NCI-H774 (cell line): ENCODE data around the gene MPND.
"Not testable (repeated sequence)": the region's sequence is repeated elsewhere in the genome, so short reads cannot be mapped to it uniquely, and the experiment has no call there.

ENCODE experiments used
- DNase-seq: peaks from one replicate; lab custom pipeline; 2025; lab: John Stamatoyannopoulos, UW

The MPND gene

DNA sequence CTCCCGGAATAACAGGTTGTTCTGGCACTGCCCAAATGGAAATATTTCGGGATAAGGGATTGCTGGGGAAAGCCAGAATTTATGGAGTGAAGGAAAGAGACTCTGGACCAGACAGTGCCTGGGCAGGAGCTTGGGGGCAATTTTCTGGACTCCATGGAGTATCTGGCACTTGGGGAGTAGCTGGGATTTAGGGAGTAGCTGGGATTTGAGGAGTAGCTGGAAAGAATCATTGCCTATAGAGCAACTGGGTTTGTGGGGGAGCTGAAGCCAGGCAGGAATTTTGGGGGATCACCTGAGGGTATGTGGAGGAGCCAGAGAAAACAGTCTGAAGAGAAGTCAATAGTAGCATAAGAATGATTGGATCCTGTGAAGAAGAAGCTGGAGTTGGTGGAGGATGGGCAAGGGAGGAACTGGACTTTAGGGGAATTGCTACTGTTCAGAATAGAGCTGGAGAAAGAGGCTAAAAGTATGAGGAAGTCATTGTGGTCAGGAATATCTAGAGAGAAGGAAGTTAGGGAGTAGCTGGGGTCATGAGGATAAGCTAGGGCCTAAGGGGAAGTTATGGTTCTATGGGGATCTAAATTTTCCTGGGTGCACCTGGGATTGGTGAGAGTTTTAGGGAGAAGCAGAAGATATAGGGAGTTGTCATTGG, 24.2 kb upstream of the MPND start:
- no peak for DNase-seq

DNA sequence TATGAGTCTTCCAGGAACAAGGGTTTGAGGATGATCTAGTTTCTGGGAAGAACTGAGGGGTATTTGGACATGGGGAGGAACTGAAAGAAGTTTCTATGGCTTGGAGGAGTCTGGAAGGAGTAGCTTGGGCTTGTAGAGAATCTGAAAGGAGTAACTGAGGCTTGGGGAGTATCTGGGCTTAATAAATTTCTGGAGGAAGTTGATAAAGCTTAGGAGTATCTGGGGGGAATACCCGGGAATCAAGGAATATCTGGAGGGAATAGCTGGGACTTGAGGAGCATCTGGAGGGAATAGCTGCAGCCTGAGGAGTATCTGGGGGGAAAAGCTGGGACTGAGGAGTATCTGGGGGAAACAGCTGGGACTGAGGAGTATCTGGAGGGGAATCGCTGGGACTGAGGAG, 22.9 kb upstream of the MPND start:
- no peak for DNase-seq

DNA sequence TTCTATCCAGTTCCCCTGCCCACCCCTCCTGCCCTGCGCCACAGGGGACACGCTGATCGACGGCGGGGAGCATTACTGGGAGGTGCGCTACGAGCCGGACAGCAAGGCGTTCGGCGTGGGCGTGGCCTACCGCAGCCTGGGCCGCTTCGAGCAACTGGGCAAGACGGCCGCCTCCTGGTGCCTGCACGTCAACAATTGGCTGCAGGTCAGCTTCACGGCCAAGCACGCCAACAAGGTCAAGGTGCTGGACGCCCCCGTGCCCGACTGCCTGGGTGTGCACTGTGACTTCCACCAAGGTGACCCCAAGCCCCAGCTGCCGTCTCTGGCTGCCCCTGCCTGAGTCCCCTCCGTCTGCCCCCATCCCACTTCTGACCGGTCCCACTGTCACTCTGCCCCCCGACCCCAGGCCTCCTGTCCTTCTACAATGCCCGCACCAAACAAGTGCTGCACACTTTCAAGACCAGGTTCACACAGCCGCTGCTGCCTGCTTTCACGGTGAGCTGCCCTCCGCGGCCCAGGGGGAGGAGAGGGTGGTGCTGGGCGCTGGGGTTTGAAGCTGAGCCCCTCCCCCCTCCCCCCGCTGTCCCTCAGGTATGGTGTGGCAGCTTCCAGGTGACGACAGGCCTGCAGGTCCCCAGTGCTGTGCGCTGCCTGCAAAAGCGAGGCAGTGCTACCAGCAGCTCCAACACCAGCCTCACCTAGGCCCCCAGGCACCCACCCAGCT, 20.3 kb upstream of the MPND start:
- DNase-seq: no peak

DNA sequence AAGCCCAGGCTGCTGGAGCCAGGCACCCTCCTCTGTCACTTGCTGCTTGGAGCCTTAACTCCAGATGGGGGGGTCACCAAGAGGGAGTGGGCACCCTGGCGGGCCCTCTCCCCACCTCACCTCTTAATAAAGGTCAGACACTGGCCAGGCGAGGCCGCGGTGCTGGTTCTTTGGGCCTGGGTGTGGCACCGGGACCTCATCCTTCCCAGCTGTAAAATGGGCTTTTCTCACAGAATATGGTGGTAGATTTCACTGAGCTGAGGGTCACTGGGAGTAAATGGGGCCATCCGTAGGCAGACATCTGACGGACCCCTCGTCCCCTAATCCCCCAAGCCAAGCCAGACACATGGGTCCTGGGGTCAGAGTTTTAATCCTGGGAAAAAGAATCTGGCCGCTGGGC, 19.7 kb upstream of the MPND start:
- no peak for DNase-seq

DNA sequence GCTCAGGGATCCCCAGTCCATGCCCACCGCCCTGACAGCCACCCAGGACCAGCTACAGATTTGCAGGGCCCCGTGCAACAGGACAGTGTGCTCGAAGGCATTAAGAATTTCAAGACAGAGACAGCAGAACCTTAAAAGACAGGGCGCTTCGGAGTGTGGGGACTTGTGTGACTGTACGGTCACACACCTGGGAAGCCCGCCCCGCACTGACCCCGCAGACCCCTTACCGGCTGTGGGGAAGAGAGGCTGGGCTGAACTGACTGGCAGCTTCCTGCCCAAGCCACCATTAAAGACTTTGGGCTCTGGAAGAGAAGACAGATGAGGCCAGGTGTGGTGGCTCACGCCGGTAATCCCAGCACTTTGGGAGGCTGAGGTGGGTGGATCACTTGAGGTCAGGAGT, 19.1 kb upstream of the MPND start:
- DNase-seq: no peak

DNA sequence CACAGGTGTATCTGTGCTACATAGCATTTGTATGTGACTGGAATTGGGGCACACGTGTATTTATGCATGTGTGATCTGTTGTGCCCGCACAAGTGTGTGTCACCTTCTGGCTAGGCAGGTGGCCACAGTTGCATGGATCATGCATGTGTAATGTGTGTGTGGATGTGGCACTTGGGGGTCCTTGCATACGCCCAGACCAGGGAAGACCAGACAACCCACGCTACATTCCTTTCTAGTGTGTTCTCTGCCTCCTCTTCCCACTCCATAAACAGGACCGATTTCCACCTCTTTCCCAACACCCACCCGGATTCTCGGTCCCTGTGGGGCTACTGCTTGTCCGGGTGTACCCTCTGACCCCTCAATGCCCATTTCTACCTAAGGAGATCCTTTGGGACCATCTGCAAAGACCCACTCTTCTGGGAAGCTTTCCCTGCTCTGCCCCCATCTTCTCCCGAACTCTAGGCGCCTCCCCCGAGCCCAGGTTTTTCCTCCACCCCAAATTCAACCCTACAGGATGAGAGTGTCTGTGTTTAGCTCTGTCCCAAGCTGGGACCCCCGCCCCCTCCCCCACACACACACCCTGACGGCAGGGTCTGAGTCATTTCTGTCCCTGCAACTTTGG, 17.0 kb upstream of the MPND start:
- no peak for DNase-seq

DNA sequence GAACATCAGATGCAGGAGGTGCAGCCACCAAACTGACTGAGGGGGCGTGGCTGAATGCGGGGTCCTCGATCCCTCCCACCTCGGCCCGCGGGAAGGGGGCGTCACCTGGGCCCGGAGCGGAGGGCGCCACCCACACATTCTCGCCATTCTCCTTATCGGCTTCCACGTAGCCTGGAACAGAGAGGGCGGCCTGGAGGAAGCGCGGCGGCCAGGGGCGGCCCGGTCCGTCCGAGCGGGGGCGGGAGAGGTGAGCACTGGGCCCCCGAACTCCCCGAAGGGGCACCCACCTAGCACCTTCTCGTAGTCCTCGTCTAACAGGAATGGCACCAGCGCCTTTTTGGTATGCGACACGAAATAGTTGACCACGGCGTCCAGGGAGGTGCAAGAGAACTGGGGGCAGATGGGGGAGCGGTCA, 16.5 kb upstream of the MPND start:
- DNase-seq: no peak

DNA sequence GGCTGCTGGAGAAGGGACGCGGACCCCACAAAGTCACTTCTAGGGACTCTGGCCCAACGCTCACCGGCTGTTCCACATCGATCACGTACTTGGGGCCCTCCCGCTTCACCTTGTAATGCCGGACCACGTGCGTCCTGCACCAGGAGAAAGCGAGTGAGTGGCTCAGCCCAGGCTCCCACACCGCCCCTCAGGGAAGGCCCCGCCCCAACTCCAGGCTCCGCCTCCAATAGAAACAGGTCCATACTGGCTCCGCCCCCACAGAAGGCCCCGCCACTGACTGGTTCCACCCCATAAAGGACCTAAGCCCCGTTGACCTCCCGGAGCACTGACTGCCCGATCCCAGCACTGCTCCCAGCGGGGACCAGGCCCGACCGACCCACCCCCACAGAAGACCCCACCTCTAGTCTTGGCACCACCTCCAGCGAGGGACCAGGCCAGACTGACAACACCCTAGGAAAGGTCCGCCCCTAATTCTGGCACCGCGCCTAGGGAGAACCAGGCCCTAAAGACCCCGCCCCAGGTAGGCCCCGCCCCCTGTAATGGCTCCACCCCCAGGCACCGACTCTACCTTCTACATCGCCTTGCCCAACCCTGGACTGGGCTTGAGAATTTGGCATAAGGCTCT, 16.0 kb upstream of the MPND start:
- no peak for DNase-seq

DNA sequence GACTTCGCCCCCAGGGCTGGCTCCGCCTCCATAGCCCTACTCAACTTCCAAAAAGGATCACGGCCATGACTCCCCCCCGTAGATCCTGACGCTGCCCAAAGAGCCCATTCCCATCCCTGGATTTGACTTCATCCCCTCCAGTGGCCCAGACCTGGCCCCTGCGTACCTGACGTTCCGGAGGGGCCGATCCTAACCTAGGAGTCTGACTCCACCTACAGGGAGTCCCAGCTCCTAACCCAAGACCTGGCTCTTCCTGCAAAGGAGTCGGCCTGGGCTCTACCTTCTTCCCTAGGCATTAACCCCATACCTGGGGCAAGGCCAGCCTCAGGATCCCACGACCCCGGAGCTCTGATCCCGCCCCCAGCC, 15.5 kb upstream of the MPND start:
- DNase-seq: no peak

DNA sequence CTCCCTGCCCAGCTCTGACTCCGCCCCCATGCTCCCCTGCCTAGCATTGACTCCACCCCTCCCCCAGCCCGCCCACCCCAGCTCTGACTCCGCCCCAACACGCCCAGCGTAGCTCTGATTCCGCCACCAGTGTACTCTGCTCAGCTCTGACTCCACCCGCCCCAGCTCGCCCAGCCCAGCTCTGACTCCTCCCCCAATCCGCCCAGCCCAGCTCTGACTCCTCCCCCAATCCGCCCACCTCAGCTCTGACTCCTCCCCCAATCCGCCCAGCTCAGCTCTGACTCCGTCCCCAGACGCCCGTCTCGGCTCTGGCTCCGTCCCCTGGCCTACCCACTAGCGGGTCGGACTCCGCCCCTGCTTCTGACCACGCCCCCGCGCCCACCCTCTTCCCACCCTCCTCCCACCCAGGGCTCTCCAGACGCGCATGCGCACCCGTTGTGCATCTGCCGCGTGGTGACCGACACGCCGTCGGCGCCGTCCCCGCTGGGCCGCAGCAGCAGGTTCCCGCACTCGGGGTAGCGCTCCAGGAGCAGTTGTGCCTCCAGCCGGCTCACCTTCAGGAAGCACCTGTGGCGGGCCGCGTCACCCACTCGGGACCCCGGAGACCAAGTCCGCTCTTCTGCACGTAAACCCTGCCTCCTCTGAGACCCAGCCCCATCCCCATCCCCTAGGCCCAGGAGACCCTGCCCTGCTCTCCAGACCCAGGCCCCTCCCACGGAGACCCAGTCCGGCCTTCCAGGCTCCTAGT, 14.9 kb upstream of the MPND start:
- no peak for DNase-seq

DNA sequence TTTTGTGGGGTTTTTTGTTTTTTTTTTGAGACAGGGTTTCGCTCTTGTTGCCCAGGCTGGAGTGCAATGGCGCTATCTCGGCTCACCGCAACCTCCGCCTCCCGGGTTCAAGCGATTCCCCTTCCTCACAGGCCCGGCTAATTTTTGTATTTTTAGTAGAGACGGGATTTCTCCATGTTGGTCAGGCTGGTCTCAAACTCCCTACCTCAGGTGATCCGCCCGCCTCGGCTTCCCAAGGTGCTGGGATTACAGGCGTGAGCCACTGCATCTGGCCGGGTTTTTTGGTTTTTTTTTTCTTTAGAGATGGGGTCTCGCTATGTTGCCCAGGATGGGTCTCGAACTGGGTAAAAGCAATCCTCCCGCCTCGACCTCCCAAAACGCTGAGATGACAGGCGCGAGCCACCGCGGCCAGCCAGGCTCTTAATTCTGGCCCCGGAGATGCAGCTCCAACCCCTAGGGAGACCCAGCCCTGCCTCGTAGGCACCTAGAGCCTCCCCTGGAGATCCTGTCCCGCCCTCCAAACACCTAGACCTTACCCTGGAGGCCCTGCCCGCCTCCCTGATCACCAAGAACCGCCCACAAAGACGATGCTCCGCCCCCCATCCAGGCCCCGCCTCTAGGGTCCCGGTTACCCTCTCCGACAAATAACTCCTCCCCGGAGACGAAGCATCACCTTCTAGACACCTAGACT, 14.2 kb upstream of the MPND start:
- not testable (repeated sequence) for DNase-seq

DNA sequence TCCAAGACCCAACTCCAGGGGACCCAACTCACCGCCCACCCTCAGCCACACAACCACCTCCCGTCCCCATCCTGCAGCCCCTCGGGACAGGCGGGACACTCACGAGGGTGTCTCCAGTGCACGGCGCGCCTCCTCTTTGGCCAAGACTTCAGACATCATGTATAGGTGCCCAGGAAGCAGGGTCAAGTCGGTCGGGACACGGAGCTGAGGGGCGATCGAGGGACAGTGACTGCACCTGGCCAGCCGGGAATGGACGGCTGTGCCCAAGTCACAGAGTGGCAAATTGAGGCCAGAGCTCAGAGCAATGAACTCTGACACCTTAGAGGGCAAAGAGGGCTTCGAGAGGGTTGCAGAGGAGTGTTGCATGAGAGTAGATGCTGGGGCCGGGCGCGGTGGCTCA, 13.5 kb upstream of the MPND start:
- DNase-seq: no peak

DNA sequence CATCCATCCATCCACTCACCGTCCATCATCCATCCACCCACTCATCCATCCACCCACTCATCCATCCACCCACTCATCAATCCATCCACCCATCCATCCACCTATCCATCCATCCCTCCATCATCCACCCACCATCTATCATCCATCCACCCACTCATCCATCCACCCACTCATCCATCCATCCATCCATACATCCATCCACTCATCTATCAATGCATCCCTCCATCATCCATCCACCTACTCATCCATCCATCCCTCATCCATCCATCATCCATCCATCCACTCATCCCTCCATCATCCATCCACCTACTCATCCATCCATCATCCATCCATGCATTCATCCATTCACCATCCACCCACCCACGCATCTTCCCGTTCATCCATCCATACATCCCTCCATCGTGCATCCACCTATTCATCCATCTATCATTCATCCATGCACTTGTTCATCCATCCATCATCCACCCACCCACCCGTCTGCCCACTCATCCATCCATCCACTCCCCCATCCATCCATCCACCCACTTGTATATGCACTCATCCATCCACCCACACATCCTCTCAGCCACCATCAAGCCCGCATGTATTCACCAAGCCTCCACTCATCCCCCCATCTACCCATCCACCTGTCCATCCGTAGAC, 8.3 kb upstream of the MPND start:
- DNase-seq: no peak

DNA sequence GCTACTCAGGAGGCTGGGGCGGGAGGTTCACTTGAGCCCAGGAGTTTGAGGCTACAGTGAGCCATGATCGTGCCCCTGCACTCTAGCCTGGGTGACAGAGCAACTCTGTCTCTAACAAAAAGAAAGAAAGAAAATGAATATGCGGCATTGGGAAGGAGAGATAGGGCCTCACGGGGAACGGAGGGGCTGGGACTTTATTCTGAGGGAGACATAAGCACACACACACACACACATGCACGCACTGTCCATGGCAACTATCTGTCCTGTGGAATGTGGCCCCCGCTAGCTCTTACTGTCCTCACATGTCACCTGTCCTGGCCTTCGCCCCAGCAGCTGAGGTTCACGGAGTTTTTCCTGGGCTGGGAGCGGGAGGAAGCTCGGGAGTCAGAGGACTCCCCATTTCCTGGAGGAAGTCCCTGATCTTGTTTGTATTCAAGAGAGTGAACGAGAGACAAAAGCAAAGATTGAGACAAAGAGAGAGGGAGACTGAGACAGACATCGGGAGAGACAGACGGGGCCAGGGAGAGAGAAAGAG, 5.4 kb upstream of the MPND start:
- no peak for DNase-seq

DNA sequence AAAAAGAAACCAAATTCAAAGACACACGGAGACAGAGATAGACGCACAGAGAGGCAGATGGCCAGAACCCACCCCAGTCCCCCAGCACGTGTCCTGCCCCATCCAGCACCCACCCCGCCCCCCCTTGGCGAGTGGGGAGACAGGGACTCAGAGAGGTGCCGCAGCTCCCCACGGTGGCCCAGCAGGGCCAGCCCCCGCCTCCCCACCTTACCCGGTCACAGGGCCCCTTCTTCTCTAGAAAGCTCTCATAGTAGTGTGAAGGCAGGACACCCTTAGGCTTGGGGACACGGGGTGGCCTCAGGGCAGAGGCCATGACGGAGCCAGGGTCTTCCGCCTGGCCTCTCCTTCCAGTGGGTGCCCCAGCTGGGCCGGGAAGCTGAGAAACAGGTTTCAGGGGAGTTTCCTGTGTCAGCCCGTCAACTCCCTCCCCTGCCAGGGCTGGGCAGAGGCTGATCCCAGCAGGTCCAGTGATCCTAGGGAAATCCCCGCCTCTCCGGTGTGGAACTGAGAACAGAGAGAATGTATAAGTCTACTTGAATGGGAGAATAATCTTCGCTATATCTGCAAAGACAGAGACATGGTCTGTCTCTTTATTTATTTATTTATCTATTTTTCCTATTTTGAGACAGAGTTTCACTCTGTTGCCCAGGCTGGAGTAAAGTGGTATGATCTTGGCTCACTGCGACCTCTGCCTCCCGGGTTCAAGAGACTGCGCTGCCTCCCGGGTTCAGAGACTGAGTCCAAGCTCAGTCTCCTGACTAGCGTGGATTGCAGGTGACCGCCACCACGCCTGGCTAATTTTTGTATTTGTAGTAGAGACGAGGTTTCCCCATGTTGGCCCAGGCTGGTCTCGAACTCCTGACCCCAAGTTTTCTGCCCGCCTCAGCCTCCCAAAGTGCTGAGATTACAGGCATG, 4.7 kb upstream of the MPND start, which contains the start of gene STAP2:
Gene STAP2 (minus strand): TSS at position 387 of the 915 bp plus-strand sequence. CDS start 74 bp downstream, at position 313.
- no peak for DNase-seq

DNA sequence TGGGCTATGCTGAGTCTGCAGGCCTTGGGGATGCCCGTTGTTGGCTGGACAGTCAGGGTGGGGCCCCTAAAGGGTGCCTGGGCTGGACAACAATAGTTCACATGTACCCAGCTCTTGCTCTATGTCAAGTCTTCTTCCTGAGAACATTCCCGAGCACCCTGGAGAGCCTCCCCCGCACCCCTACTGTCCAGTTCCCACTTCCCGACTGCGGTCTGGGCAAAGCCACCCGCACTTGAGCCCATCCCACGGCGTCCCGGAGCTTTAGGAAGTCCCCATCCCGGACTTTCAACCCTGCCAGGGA, 1.1 kb upstream of the MPND start:
- DNase-seq: no peak

DNA sequence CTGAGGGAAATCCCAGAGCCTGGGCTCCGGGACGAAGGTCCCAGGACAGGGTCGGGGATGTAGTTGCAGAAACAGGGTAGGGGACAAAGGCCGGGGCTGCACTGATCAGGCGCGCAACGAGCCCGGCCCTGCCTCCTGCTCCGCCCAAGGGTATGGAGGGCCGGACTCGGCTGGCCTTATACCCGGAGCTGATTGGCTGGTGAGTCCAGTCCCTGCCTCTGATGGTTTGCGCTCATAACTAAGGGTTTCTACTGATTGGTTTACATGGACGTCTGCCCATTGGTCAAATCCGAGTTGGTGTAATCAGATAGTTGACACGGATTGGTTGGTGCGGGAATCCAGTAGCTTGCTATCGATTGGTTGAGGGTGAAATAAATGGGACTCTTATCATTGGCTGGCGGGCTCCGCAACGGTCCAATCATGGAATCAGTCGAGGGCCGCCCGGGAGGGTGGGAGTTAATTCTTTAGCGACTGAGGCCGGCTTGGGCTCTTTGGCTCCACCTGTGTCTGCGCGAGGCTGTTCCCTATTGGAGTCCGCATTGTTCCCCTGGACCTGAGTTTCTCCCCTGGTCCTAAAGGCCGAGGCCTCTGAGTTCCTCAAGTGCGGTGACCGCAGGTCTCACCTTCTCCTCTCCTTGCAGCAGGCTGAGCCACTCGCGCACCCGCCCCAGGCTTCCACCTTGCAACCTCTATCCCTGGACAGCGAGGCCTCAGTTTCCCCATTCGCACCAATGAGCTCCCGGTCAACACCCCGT, 570 bp upstream of the MPND start:
- DNase-seq: peak; percentile 99

DNA sequence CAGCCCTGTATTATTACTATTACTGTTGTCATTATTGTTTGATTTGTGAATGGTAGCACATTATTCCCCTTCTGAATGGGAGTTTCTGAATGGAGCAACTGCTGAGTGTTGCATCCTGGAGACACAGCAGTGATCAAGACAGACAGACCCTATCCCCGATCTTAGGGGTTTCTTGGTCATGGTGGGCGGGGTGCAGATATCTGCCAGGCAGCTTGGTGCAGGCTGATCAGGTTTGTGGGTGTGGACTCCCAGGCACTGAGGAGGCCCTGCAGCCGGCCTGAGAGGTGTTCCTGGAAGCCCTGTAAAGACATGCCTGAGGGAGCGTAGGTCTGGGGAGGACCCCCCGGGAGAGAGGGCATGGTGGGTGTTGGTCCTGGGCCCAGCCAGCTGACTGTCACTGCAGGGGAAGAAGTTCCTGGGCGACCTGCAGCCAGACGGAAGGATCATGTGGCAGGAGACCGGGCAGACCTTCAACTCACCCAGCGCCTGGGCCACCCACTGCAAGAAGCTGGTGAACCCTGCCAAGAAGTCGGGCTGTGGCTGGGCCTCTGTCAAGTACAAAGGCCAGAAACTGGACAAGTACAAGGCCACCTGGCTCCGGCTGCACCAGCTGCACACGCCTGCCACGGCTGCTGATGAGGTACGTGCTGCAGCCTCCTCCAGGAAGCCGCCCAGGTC, 2.1 kb downstream of the MPND start:
- no peak for DNase-seq

DNA sequence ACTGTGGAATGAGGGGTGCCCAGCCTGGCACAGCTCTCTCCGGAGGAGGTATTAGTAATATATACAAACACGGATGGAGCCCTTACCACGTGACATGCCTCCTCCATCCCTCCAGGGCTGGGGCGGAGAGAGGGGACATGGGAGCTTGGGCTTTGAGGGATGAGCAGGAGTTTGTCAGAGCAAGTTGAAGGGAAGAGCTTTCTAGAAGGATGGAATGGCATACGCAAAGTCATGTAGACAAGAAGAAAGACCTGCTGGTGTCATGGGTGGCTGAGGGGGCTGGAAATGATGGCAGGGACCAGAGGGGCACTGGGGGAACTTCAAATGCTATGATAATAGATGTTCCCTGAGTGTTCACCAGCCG, 2.6 kb downstream of the MPND start:
- DNase-seq: no peak
